ENCODE measurements around the gene AMBRA1.

The AMBRA1 gene

GRCh38 chr11:46414879-46415278 lies 178.9 kb downstream of the AMBRA1 start:
- no peak for DNase-seq (ENCODE audit: low spot score)
- no peak for TF ChIP-seq CTCF (IDR thresholded peaks at IDR 0.05; ENCODE audit: extremely low read depth, missing control alignments)

- TF ChIP-seq CTCF (IDR thresholded peaks at IDR 0.05; ENCODE audit: extremely low read depth, missing control alignments): no peak
- DNase-seq (ENCODE audit: low spot score): no peak
These were observed 179.4 kb downstream of the AMBRA1 start for GRCh38 chr11:46414466-46414796.

- no peak for DNase-seq (ENCODE audit: low spot score)
- TF ChIP-seq CTCF (IDR thresholded peaks at IDR 0.05; ENCODE audit: extremely low read depth, missing control alignments): no peak
These were observed 179.9 kb downstream of the AMBRA1 start for GRCh38 chr11:46413760-46414465.

- no peak for DNase-seq (ENCODE audit: low spot score)
- TF ChIP-seq CTCF (IDR thresholded peaks at IDR 0.05; ENCODE audit: extremely low read depth, missing control alignments): no peak
These were observed 183.8 kb downstream of the AMBRA1 start for GRCh38 chr11:46410021-46410420.

GRCh38 chr11:46408407-46408986 lies 185.3 kb downstream of the AMBRA1 start:
- no peak for DNase-seq (ENCODE audit: low spot score)
- no peak for TF ChIP-seq CTCF (IDR thresholded peaks at IDR 0.05; ENCODE audit: extremely low read depth, missing control alignments)

GRCh38 chr11:46407635-46408034 lies 186.2 kb downstream of the AMBRA1 start:
- TF ChIP-seq CTCF (IDR thresholded peaks at IDR 0.05; ENCODE audit: extremely low read depth, missing control alignments): no peak
- no peak for DNase-seq (ENCODE audit: low spot score)

GRCh38 chr11:46404476-46405017 lies 189.3 kb downstream of the AMBRA1 start:
- no peak for DNase-seq (ENCODE audit: low spot score)
- no peak for TF ChIP-seq CTCF (IDR thresholded peaks at IDR 0.05; ENCODE audit: extremely low read depth, missing control alignments)
